ENCODE results near the gene PSMB2.
A peak's percentile ranks its signal among the peaks of the same experiment; 100 is the strongest.

PSMB2 gene

DNA sequence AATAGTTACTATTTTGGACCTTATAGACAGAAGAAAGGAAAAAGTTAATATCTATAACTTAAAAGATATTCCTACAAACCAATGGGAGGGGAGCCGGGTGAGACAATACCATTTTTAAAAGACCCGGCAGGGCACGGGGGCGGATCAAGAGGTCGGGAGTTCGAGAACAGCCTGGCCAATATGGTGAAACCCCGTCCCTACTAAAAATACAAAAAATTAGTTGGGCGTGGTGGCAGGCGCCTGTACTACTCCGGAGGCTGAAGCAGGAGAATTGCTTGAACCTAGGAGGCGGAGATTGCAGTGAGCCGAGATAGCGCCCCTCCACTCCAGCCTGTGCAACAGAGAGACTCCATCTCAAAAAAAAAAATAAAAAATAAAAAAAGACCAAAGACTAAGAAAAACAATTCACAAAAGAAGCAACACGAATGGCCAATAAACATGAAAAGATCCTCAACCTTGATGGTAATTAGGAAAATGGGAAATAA is 1.2 kb upstream of the PSMB2 start:
- no peak for DNase-seq (ENCODE audit: low spot score)

- no peak for DNase-seq (ENCODE audit: low spot score)
Measured at GRCh38 chr1:35640380-35641232, 720 bp downstream of the PSMB2 start.

GRCh38 chr1:35637401-35637809 is 3.9 kb downstream of the PSMB2 start:
- peak; percentile 83 for DNase-seq (ENCODE audit: low spot score)

GRCh38 chr1:35633547-35633946 is 7.8 kb downstream of the PSMB2 start:
- no peak for DNase-seq (ENCODE audit: low spot score)

GRCh38 chr1:35631396-35631795 is 9.9 kb downstream of the PSMB2 start:
- DNase-seq (ENCODE audit: low spot score), result no peak

DNA sequence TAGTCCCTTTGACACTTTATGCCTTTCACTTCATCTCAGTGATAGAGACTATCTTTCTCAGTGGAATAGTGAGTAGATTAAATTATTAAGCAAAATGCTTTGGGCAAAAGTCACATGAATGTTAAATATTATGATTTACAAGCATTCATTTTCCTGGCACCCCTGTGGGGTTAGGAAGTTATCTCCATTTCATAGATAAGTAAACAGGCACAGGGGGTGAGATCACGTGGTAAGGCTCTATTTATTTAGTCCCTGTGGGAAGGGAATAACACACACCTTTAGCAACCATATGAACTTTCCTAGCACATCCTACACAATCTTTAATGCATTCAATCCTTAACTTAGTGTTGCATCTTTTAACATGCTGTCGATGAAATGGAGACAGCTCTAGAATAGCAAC is 12.3 kb downstream of the PSMB2 start:
- no peak for DNase-seq (ENCODE audit: low spot score)

DNA sequence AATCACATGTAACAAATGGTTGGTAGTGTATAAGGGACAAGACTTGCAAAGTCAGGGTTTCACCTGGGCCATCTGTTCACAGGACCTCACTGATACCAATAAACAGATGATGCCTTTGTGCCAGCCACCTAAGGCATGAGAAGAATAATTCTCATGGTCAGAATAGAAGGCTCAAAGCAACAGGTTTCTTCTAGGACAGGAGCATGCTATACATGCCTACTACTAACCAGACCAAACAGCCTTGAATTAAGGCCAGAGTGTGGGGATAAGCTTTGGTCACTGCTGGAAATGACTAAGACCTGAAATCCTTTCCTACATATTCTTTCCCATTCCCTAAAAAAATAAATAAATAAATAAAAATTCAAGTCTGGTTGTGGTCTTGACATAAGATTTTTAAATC is 17.5 kb downstream of the PSMB2 start:
- no peak for DNase-seq (ENCODE audit: low spot score)

DNA sequence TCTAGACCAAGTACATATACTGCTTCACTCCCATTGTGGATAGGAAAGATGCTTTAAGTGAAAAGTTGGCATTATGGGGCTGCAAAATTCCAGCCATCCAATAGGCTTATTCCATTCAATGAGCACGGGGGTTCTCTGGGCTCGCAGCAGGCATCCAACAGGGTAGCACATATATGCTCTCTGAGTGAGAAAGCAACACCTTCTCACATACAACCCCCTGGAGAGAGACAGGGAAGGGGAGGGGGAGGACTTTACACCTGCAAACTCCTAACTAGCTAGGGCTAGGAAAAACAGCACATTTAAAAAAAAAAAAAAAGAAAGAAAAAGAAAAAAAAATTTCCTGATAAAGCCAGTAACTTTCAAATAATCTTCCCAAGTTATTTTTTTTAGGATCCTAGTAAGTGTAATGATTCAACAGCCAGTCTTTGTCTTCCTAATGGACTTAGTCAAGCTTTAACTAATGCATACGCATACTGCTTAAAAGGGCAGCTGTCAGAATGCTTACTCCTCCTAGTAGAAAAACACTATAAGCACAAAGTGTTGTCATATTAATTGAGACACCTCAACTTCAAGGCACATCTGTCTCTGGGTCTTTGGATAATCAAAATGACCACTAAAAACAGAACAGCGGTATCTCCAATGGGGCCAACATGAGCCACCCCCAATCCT is 18.7 kb downstream of the PSMB2 start:
- DNase-seq (ENCODE audit: low spot score), result no peak

DNA sequence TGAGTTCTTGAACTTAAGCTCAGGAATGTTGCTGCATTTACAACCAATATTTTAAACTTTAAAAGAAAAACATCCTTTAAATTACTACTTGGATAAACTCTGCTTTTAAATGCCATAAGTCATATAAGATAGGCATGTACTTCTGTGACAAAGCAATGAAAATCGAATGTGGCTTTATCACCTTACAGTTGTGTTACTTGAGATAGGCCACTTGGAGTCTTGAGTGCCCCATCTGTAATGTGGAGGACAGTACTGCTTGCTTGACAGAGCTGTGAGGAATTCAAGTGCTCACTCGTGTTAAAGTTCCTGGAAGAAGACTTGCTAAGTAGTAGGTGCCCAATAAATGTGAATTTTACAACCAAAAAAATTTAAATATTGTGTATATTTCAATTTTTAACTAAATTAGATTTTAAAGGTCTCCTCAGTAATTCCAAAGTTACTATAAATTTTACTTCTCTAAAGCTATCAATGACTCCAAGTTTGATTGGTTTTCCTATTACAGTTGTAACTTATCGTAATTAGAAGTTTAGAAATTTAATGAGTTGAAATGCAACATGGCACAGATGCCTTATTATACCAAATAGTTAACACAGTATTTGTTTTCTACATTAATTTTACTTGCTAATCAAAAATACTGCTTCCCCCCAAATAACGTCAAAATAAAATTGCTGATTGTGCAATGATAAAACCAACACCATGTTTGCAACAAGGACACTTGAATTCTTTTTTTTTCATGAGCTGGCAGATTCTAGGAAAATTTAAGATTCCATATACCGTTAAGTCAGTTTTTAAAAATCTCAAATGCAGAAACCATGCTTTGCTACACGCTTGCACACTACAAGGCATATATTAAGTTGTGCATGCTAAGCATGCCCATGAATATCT is 21.8 kb downstream of the PSMB2 start:
- DNase-seq (ENCODE audit: low spot score), result peak; percentile 51

DNA sequence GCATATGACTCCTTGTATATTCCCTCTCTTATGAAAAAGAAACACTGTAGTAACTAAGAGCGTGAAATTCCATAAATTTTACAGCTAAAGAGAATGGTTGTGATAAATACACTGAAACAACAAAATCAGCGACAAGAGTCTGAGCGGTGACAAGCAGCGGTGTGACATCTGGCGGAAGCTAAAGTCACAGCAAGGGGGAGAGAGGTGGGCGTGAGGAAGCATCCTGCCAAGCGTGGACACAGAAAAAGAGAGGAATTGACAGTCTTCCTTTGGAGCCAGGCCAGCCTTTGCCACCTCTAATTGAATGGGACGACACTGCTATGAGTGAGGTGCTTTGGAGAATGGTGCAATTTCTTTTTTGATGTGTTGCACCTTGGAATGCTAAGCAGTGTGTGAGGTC is 25.9 kb downstream of the PSMB2 start:
- no peak for DNase-seq (ENCODE audit: low spot score)

GRCh38 chr1:35611655-35612054 is 29.7 kb downstream of the PSMB2 start:
- no peak for DNase-seq (ENCODE audit: low spot score)

- no peak for DNase-seq (ENCODE audit: low spot score)
Measured at GRCh38 chr1:35605867-35606182, 35.5 kb downstream of the PSMB2 start.

GRCh38 chr1:35605071-35605866 is 36.1 kb downstream of the PSMB2 start:
- no peak for DNase-seq (ENCODE audit: low spot score)

DNA sequence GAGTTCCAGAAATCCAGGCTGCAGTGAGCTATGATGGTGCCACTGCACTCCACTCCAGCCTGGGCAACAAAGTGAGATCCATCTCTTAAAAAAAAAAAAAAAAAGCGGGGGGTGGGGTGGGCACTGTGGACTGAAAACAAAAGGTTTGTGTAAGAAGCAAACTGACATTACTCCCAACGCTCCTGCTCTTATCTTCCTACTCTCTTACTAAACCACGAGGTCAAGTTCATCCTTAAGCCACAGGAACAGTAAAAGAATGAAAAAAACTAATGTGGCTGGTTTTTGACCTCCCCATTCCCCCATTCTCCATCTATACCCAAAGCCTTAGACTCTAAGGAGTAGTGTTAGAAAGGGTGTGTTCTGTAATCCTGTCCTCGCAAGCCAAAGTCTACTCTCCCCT is 37.4 kb downstream of the PSMB2 start:
- DNase-seq (ENCODE audit: low spot score), result no peak

DNA sequence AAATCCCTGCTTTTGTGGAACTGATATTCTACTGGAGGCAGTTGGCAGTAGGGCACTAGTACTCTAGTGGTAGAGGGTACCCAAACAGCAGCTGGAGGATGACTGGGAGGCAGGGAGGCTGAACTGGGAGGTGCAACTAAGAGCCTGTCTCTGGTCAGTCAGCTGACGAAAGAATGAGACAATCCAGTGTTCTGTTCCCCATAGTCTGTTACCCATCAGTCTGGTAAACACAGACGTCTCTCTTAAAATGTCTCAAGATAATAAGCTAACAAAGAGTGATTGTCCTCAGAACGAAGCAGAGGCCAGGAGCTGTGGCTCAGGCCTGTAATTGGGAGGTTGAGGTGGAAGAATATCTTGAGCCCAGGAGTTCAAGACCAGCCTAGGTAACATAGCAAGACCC is 37.9 kb downstream of the PSMB2 start:
- no peak for DNase-seq (ENCODE audit: low spot score)

- no peak for DNase-seq (ENCODE audit: low spot score)
Measured at GRCh38 chr1:35600593-35600992, 40.7 kb downstream of the PSMB2 start.

DNA sequence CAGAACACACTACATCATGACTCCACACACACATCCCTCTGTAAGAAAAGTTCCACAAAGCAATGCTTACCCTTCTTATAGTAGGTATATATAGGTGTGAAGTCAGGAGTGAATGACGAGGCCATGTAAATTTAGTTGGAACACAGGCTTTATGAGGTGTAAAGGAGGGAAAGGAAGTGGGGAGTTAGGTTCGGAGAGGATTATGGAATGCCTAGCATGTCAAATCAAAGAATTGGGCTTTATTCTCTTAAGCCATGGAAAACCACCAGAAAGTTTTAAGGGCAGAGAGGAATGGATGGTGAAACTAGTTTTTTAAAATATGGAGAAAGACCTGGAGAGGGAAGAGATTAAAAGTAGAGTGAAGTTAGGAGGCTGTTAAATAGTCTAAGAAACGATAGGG is 41.9 kb downstream of the PSMB2 start:
- no peak for DNase-seq (ENCODE audit: low spot score)

- no peak for DNase-seq (ENCODE audit: low spot score)
Measured at GRCh38 chr1:35598895-35599294, 42.4 kb downstream of the PSMB2 start.

DNA sequence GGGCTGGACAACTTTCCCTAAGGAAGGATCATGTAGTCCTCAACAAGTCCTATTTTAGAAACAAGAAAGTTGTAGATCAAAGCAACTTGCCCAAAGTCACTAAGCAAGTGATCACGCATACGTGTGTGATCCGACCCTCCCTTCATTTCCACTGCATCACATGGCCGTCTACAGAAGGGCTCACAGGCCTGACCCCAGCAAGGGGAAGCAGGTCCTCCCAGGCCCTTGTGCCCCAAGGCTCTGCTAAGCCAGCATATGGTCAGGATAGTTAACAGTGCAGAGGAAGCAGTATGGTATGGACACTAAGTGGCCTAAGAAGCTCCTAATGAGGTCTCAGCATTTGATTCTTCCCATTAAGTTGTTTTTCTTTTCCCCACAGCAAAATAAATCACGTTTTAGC is 43.5 kb downstream of the PSMB2 start:
- DNase-seq (ENCODE audit: low spot score), result no peak

- no peak for DNase-seq (ENCODE audit: low spot score)
Measured at GRCh38 chr1:35595684-35596083, 45.6 kb downstream of the PSMB2 start.

DNA sequence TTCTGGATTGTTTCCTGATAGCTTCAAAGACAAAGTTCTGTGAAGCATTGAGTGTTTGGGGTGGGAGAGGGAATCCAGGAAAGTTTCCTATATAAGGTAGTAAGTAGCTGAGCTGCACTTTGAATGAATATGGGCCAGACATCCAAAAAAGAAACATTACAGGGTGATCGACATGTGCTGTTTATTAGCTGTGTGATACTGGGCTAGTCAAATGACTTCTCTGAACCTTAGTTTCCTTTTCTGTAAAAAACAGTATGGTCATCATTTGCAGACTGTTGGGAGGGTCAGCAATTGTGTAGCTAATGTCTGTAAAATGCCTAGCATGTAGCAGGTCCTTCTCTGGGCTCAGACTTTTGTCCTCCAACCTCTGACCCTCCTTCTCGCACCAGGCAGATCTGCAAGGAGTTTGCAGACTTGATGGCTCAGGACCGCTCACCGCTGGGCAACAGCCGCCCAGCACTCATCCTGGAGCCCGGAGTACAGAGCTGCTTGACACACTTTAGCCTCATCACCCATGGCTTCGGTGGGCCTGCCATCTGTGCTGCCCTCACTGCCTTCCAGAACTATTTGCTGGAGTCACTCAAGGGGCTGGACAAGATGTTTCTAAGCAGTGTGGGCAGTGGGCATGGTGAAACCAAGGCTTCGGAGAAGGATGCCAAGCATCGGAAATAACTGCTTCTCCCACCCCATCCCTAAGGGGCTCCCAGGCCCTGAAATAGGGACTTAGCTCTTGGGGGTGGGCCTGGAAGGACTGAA is 47.1 kb downstream of the PSMB2 start:
- no peak for DNase-seq (ENCODE audit: low spot score)
